Calu3 (cell line): ENCODE results near the gene AEBP2. TPM values are rescaled to one million over a fixed set of nuclear protein-coding genes. Genes with fewer than 3 reads are reported as not detected.
"Not testable (repeated sequence)": the region's sequence is repeated elsewhere in the genome, so short reads cannot be mapped to it uniquely, and the experiment has no call there.

Experiments
- BruUV-seq: library from RNA; stranded (reverse); fragments of 400-500 nt; replicated peaks from 2 replicates; lab custom pipeline; 2021; lab: Mats Ljungman, UMichigan
- CTCF ChIA-PET: fragments of 300-600 bp; sonication (Branson Sonifier 250); formaldehyde crosslinking; loops from one replicate; lab custom pipeline; 2022; ENCODE audit warnings: antibody characterized with exemption; lab: Charles Lee
- DNase-seq: peaks from one replicate; pipeline ENCODE4 v3.0.0; 2022
- H3K27ac Mint-ChIP-seq: one replicate; pipeline ENCODE4 v1.8.0; 2022; ENCODE audit warnings: mixed read lengths; ENCODE audit not compliant: unreplicated experiment
- H3K27me3 Mint-ChIP-seq: one replicate; pipeline ENCODE4 v1.8.0; 2022; ENCODE audit warnings: mixed read lengths; ENCODE audit not compliant: unreplicated experiment
- H3K36me3 Mint-ChIP-seq: one replicate; pipeline ENCODE4 v1.8.0; 2022; ENCODE audit warnings: mild to moderate bottlenecking, moderate library complexity, mixed read lengths; ENCODE audit not compliant: insufficient read depth, unreplicated experiment
- H3K4me1 Mint-ChIP-seq: one replicate; pipeline ENCODE4 v1.8.0; 2022; ENCODE audit warnings: mild to moderate bottlenecking, low read depth, mixed read lengths; ENCODE audit not compliant: unreplicated experiment
- H3K4me3 Mint-ChIP-seq: one replicate; pipeline ENCODE4 v1.8.0; 2022; ENCODE audit warnings: mild to moderate bottlenecking, low read depth, moderate library complexity, mixed read lengths; ENCODE audit not compliant: unreplicated experiment
- H3K9me3 Mint-ChIP-seq: one replicate; pipeline ENCODE4 v1.8.0; 2022; ENCODE audit warnings: low read depth, mixed read lengths; ENCODE audit not compliant: unreplicated experiment
- CTCF ChIP-seq: fragments of 200-600 bp; IDR thresholded peaks from one replicate; pipeline ENCODE4 v1.8.0; 2022; ENCODE audit warnings: antibody characterized with exemption; ENCODE audit not compliant: unreplicated experiment
- intact Hi-C: fragments of 100-400 bp; cut with micrococcal nuclease; formaldehyde crosslinking; loops from one replicate; pipeline ENCODE4 v1.10.0; 2022; ENCODE audit not compliant: unreplicated experiment
- total RNA-seq: library from RNA; stranded (reverse); gene quantifications from 2 replicates; pipeline ENCODE4 v1.2.3, GENCODE V29; 2022

AEBP2 gene
- total RNA-seq, 1 experiment from 2014 or later = 53.6 TPM

- Mint-ChIP-seq H3K27me3 (no peaks in the 10 kb centered on the region), H3K9me3 (no peaks in the 10 kb centered on the region), H3K4me3 (no peak overlapping the region), H3K4me1 (no peaks in the 10 kb centered on the region), H3K27ac (no peak overlapping the region), H3K36me3 (peaks cover 26% of the 10 kb centered on the region)
- BruUV-seq = no TSS peak
- TF ChIP-seq CTCF = no peak
- CTCF ChIA-PET = no interaction called here
- DNase-seq = no peak
- intact Hi-C loops = no loop called here
These were observed 24.9 kb downstream of the AEBP2 start for GRCh38 chr12:19464192-19464580.

- TF ChIP-seq CTCF = no peak
- Mint-ChIP-seq H3K4me1 (no peaks in the 10 kb centered on the region), H3K36me3 (peaks cover 26% of the 10 kb centered on the region), H3K27me3 (no peaks in the 10 kb centered on the region), H3K4me3 (no peak overlapping the region), H3K27ac (no peak overlapping the region), H3K9me3 (no peaks in the 10 kb centered on the region)
- CTCF ChIA-PET = no interaction called here
- no TSS peak for BruUV-seq
- intact Hi-C loops = no loop called here
- DNase-seq = no peak
These were observed 26.4 kb downstream of the AEBP2 start for GRCh38 chr12:19465711-19466110.

DNA sequence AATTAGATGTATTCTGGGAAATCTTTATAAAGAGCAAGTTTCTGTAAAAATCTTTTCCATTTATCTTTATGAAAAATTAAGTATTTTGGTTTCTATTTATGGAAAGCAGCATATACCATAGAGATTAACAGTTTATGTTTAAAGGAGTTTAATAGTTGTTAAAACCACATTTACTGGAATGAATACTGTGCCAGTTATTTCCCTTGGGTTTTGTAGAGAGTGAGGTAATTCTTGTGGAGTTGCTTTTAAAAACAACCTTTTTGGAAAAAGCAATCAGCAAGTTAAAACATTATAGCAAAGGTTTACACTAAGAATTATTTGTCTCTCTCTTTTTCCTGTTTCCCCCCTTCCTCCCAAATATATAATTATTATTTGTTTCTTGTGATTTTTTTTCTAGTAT is 34.9 kb downstream of the AEBP2 start:
- no peaks in the 10 kb centered on the region for H3K27me3 Mint-ChIP-seq
- no TSS peak for BruUV-seq
- no peak for TF ChIP-seq CTCF
- no peak overlapping the region for H3K4me3 Mint-ChIP-seq
- CTCF ChIA-PET = no interaction called here
- peaks cover 22% of the 10 kb centered on the region for H3K36me3 Mint-ChIP-seq
- DNase-seq = no peak
- H3K27ac Mint-ChIP-seq = no peak overlapping the region
- H3K4me1 Mint-ChIP-seq = peaks cover 15% of the 10 kb centered on the region
- intact Hi-C loops = no loop called here
- no peaks in the 10 kb centered on the region for H3K9me3 Mint-ChIP-seq

DNA sequence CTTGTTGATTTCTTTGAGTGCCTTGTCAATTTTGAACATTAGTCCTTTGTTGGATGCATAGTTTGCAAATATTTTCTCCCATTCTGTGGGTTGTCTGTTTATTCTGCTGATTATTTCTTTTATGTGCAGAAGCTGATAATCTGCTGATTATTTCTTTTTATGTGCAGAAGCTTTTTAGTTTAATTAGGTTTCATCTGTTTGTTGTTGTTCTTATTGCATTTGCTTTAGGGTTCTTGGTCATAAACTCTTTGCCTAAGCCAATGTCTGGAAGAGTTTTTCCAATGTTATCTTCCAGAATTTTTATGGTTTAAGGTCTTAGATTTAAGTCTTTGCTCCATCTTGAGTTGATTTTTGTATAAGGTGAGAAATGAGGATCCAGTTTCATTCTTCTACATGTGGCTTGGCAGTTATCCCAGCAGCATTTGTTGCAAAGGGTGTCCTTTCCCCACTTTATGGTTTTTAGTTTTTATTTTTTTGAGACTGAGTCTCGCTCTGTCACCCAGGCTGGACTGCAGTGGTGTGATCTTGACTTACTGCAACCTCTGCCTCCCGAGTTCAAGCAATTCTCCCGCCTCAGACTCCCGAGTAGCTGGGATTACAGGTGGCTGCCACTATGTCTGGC is 36.7 kb downstream of the AEBP2 start:
- H3K4me3 Mint-ChIP-seq, H3K9me3 Mint-ChIP-seq, H3K27me3 Mint-ChIP-seq, H3K27ac Mint-ChIP-seq, CTCF ChIA-PET, intact Hi-C loops, BruUV-seq, DNase-seq: not testable (repeated sequence)
- Mint-ChIP-seq H3K36me3 (peaks cover 24% of the 10 kb centered on the region), H3K4me1 (peaks cover 15% of the 10 kb centered on the region)

DNA sequence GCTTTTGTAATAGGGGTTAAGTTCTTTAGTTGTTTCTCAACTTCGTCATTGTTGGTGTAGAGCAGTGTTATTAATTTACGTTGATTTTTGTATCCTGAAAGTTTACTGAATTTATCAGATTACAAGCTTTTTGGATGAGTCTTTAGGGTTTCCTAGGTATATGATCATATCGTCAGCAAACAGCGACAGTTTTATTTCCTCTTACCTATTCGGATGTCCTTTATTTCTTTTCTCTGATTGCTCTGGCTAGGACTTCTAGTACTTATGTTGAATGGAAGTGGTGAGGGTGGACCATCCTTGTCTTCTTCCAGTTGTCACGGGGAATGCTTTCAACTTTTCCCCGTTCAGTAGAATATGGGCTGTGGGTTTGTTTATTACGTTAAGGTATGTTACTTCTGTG is 37.8 kb downstream of the AEBP2 start:
- Mint-ChIP-seq H3K9me3 (no peaks in the 10 kb centered on the region), H3K4me3 (no peak overlapping the region), H3K4me1 (peaks cover 22% of the 10 kb centered on the region), H3K36me3 (peaks cover 27% of the 10 kb centered on the region), H3K27ac (no peak overlapping the region), H3K27me3 (no peaks in the 10 kb centered on the region)
- CTCF ChIA-PET = no interaction called here
- no TSS peak for BruUV-seq
- intact Hi-C loops = no loop called here
- no peak for TF ChIP-seq CTCF
- DNase-seq = no peak
